ENCODE results near the gene PLCB4. TPM values are rescaled to one million over a fixed set of nuclear protein-coding genes. Genes with fewer than 3 reads are reported as not detected.

Gene PLCB4
- total RNA-seq, 1 donor from 2014 or later, result 2.1 TPM

- DNase-seq (ENCODE audit: low read depth in 2 of 2), result no peak
These were observed 9.0 kb upstream of the PLCB4 start for GRCh38 chr20:9059931-9060330.

DNA sequence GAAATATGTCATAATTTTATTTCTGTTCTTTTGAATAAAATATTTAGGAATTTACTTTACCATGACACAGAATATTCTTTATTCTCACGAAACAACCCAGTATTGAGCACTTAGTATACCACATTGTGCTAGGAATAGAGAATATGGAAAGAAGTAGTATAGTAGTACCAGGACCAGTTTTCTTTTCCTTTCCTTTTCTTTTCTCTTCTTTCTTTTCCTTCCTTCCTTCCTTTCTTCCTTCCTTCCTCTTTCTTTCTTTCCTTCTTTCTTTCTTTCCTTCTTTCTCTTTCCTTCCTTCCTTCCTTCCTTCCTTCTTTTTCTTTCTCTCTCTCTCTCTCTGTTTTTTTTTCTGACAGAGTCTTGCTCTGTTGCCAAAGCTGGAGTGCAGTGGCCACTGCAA is 7.5 kb upstream of the PLCB4 start:
- no peak for DNase-seq (ENCODE audit: low read depth in 2 of 2)

- DNase-seq (ENCODE audit: low read depth in 2 of 2), result no peak
These were observed 6.8 kb upstream of the PLCB4 start for GRCh38 chr20:9062066-9062465.

- no peak for DNase-seq (ENCODE audit: low read depth in 2 of 2)
These were observed 2.7 kb upstream of the PLCB4 start for GRCh38 chr20:9066191-9066590.

DNA sequence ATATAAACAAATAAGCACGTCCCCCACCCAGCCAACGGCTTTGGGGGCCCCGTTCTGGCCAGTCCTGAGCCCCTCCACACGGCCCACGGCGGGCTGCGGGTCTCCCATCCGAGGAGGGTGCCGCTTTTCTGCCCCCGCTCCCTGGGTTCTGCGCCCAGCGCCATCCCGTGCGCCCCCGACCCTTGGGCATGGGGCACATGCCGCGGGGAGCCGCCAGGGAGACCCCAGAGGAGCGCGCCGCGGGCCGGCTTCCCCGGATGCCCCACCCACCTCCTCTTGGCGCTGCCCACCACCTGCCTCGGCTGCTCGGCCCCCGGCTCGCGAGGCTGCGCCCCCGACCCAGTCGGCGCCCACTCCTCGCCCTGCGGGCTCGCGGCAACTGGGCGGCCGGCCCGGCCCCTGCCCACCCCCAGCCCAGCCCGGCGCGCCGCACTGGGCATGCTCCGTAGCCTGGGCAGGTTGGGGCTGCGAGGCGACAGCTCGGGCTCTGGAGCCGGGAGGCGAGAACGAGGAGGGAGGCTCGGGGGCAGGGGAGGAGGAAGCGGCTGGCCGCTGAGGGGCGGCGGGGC is 570 bp upstream of the PLCB4 start:
- peak; percentile 20 to 32 for DNase-seq (ENCODE audit: low read depth in 2 of 2)

GRCh38 chr20:9070304-9070703 is 1.4 kb downstream of the PLCB4 start:
- DNase-seq (ENCODE audit: low read depth in 2 of 2), result no peak

- no peak for DNase-seq (ENCODE audit: low read depth in 2 of 2)
These were observed 3.3 kb downstream of the PLCB4 start for GRCh38 chr20:9071976-9072726.

GRCh38 chr20:9072861-9073500 is 4.1 kb downstream of the PLCB4 start:
- DNase-seq (ENCODE audit: low read depth in 2 of 2), result no peak

DNA sequence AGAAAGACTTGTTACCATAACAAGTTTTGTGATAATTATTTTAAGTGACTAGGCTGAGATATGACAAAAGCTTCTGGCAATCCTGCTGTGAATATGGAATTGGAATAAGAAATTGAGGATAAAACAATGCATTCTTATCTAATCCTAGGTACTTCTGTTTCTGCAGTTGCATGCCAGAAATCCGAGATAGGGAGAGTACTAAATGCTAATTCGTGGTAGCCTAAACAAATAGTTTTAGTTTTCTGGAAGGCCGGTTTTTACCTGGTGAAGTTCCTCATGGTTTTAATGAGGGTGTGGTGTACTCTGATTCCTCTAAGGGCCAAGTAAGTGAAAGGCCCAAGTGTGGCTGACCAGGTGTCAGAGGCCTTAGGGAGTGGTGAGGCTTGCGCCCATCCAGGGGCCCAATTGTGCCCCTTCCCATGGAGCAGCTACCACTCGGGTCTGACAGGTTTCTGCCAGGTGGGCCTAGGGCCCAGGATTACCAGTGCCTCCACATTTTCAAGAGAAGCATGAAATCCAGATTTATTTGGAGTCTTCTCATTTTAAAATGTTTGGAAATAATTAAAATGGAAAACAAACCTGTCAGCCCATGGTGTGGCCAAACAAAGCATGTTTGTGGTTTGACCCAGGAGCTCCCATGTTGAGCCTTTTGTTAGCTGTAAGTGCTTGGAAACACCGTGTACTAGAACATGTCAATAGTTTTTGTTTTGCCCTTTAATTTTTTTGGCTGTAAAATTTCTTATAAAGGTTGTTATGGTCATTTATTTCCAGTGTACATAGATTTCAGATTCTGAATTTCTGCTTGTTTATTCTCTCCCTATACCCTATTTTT is 6.6 kb downstream of the PLCB4 start:
- no peak for DNase-seq (ENCODE audit: low read depth in 2 of 2)

DNA sequence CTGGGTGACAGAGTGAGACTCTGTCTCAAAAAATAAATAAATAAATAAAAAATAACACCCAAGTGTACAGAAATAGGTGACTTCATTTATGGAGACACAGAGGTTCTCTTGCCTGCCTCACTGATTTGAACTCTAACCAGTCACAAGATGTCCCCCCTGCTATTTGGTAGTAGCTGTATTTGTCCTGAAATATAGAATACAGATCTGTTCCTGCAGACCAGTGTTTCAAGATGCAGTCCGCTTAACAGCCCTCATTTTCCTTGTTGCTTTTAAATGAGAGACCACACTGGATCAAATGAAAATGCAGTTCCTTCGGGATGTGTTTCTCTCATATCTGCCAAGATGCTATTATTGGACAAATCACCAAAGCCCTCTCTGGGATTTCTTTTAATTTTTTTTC is 7.6 kb downstream of the PLCB4 start:
- no peak for DNase-seq (ENCODE audit: low read depth in 2 of 2)

GRCh38 chr20:9078826-9079731 is 10.2 kb downstream of the PLCB4 start:
- DNase-seq (ENCODE audit: low read depth in 2 of 2), result no peak

- DNase-seq (ENCODE audit: low read depth in 2 of 2), result no peak
These were observed 12.6 kb downstream of the PLCB4 start for GRCh38 chr20:9081423-9081966.

DNA sequence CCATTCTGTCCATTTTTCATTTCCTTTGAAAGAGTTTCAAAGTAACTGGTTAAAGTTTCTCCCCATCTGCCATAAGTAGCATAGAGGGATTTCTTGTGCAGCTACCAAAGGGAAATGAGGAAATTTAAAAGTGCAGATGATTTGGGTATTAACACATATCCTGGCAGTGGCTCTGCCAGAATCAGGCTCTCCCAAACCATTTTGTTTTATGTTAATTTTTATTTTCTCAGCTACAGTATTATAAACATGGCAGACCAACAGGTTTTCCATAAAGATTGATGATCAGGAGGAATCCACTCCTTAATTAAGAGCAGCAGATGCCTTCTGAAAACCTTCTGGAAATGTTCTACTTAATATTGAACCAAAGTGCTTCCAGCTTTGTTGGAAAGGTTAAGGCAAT is 13.9 kb downstream of the PLCB4 start:
- DNase-seq (ENCODE audit: low read depth in 2 of 2), result no peak

- no peak for DNase-seq (ENCODE audit: low read depth in 2 of 2)
These were observed 18.8 kb downstream of the PLCB4 start for GRCh38 chr20:9087531-9088217.

DNA sequence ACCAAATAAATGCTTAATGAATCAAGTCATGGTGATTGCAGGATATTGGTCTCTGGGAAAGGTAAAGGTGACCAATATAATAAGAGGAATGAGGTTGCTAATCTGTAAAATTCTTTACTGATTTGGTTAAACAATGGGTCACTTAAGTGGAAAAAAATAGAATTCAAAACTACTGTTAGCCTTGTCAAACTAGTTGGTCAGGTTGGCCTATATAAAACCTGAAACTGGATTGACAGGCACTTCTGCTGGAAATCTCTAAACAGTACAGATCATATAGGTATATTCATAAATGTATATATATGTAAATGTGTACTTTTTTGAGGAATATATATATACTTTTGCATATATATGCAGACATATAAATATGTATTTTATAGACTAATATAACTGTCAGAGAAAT is 19.7 kb downstream of the PLCB4 start:
- no peak for DNase-seq (ENCODE audit: low read depth in 2 of 2)

DNA sequence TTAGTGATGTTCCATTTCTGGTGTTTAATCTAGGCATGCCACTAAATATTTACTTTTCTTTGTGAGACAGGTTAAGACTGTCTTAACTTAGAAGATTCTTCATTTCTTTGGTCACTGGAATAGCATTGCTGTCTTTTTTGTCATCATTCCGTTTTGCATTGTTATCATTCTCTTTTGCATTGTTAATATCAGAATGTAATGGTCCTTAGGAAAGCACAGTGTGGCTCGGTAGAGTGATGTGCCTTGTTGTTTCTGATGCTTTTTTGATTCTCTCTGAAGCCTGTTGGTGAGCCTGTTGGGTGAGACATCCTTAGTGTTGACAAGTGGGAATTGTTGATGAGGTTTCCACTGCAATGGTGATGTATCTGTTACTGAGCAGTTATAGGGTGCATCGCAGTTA is 23.2 kb downstream of the PLCB4 start:
- no peak for DNase-seq (ENCODE audit: low read depth in 2 of 2)

- DNase-seq (ENCODE audit: low read depth in 2 of 2), result peak in 1 of 2 donors; percentile 3
These were observed 23.8 kb downstream of the PLCB4 start for GRCh38 chr20:9092655-9093054.

GRCh38 chr20:9093218-9093957 is 24.5 kb downstream of the PLCB4 start:
- DNase-seq (ENCODE audit: low read depth in 2 of 2), result peak; percentile 56 to 77

DNA sequence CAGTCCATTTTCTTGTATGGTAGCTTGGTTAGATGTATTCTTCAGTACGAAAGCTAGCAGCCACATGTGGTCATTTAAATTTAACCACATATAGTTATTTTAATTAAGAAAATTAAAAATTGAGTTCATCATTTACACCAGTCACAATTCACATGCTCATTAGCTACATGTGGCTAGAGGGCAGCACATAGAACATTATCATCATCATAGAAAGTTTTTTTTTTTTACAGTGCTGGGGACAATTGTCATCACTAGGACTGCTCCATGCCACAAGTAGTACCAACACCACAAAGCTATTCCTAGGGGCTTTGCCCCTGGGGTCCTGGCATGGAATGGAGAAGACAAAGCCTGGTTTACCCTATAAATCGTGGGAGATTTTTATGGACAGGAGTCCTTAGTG is 30.5 kb downstream of the PLCB4 start:
- no peak for DNase-seq (ENCODE audit: low read depth in 2 of 2)

All from dermis microvascular lymphatic vessel endothelial cell (primary cell).